ENCODE results near the gene ZBTB32.

Gene ZBTB32

DNA sequence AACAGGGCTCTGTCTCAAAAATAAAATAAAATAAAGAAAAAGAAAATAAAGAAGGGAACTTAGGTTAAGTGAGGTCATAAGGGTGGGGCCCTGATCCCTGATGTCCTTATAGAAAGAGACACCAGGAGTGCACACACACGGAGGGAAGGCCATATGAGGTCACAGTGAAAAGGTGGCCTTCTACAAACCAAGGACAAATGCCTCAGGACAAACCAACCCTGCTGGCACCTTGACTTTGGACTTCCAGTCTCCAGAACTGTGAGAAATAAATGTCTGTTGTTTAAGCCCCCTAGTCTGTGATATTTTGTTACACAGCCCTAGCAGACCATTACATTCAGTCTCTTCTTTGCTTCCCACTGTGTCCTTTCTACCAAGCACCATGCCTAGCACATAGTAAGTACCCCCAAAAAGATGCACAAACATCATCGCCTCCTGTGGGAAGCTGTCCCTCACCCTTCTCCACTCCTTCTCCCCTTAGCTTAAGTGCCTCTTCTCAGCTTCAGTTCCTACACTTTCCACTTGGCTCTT lies 8.4 kb upstream of the ZBTB32 start:
- no peak for DNase-seq

DNA sequence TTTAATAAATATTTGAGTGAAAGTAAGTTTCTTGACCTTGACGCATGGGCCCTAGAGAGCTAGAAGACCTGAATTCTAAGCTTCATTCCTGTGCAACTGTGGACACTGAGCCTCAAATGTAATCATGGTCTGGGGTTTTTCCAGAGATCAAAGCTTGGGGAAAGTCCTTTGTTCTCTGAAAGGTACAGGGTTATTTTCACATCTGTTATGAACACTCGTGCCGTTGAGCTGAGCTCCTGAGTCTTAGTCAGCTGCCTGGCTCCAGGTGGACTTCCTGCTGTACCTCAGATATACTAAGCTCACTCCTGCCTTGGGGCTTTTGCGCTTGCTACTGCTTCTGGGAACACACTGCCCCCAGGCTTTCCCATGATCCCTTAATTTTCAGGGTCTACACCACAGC lies 7.5 kb upstream of the ZBTB32 start:
- no peak for DNase-seq

DNA sequence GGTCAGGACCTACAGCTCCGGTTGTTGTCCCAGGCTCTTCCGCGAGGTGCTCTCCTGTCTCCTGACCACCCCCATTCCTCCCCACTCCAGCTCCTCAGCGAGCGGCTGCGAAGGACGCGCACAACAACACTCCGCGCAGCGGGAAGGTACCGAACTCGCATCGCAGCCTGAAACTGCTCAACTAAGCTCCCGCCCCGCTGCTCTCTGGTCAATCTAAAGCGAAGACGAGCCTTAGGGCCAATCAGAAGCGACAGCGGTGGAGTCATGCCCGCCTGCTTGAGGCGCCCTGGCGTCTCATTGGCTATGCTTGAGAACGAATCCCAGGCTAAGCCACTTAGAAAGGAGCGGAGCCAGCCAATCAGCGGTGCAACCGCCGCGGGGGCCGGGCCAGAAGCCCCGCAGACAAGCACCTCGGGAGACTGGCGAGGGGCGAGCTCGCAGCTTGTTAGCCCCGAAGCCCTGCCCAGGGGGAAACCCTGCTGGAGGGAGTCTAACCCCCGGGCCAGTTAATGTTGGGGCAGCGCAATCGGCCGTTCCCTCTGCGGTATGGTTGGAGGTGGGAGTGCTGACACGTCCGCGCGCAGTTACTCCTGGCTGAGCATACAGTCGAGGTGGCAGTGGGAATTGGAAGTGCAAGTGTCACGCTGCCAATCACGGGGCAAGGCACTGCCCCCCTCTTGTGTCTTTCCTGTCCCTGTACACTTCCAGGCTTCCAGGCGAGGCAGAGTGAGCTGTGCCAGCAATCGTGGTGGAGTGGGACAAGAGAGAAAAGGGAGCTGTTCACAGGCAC lies 1.9 kb upstream of the ZBTB32 start:
- DNase-seq = peak; percentile 67 to 99 (median 96)

DNA sequence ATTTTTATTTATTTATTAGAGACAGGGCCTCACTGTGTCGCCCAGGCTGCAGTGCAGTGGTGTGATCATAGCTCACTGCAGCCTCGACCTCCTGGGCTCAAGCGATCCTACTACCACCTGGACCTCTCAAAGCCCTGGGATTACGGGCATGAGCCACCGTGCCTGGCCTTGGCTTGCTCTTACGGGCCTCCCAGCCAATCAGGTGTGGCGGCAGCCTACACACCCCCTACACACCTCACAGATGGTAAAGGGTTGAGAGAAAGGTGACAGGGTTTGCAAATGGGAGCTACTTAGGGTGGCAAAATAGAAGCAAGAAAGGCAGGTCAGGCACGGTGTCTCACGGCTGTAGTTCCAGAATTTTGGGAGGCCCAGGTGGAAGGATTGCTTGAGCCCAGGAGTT lies 1.0 kb upstream of the ZBTB32 start:
- DNase-seq = no peak

DNA sequence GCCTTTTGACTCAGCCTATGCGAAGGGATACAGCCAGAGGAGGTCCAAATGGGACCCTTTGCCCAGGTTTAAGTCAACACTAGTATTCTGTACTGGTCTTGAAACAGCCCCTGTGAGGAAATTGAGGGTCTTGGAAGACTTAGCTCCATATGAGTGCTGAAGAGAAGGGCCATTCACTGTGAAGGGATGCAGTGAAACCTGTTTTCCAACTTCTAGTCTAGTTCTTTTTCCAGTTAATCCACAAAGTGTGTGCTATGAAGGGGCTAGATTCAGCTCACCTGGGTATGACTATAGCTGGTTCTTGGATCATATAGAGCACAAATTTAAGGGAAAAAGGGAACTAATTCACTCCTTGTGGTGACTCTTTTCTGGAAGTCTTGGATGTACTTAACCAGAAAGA lies 4.0 kb downstream of the ZBTB32 start:
- DNase-seq = no peak

DNA sequence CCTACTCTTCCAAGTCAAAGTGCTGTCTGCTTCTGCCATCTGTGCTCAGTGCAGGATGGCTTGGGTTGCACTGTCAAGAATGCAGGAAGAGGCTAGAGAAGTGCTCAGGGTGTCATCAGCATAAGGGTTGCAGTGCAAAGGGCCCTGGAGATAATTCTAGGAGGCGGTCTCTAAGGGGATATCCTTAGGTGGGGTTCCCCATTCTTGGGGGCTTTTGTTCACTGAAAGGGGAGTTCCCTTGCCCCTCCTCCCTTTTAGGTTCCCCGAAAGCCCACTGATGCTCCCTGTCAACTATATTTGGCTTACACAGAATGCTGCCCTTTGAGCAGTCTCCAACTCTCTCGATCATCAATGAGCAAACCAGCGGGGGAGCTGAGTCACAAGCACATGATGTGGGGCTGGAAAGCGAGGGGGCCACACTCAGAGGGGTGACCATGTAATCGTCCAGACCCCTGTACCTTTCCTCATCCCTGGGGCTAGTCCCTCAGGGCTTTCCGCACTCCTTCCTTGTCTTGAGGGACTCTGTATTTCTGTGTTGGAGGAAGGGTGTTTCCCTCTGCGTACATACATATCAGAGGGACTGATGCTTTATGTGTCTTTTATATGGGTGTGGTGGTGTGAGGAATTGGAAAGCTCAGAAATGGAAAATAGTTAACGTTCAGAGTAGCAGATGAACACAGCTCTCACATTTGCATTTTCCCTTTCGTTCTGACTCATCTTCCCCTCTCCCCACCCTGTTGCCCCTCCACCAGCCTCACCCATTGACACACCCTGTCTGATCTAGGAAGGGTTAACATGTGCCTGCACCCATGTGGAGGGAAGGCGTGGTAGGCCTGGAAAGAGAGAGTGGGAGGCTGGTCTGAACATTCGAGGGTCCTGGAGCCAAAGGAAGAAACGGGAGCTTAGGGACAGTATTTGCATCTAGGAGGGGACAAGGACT lies 6.7 kb downstream of the ZBTB32 start:
- no peak for DNase-seq

DNA sequence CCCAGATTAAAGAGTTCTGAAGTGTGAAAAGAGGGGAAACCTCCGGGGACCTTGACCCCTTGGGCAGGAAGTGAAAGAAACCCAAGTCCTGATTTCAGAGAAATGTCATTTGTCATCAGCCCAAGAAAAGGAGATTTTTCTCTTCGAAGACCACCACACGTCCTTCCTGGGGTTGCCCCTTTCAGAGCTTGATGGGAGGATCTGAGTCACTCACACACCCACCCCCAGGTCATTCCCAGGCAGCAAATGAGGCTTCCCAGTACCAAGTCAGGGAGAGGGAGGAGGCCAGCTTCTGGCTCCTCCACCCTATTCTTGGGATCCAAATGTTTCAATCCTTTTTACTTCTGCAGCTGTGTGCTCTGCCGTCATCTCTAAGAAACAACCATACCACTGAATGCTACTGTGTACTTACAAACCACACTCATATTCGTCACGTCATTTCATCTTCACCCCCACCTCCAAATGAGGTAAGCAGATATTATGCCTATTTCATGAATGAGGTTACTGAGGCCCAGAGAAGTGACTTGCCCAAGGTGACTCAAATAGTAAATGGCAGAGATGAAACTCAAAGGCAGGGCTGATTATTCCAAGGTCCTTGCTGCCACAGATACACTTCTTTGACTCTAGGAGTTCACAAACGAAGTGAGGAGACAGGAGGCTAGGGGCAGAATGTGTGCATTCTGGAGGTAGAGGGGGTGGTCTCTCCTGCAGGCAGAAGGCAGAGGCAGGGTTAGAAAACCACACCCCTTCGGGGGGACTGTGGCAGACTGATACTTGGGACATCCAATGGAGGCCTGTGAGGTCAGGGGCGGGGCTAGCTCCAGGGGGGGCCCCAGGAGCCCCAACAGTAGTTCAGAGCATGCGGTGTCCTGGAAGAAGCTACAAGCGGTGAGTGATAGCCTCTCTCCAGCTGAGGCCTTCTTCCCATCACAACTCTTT lies 8.5 kb downstream of the ZBTB32 start:
- DNase-seq = no peak

DNA sequence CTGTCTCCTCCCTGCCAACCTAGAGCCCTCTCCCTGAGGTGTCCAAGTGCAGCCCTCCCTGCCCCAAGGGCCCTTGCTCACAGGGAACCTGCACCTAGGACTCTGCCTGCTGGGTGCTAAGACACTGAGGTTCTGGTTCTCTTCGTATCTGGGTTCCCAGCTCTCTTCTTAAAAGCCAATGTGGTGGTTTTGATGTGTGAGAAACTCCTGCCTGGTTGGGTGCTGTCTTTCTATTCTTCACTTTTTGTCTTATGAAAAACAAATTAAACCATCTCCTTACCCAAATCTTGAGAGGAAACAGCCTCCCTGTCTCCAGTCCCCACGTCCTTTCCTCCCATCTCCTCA lies 9.1 kb downstream of the ZBTB32 start:
- no peak for DNase-seq

DNA sequence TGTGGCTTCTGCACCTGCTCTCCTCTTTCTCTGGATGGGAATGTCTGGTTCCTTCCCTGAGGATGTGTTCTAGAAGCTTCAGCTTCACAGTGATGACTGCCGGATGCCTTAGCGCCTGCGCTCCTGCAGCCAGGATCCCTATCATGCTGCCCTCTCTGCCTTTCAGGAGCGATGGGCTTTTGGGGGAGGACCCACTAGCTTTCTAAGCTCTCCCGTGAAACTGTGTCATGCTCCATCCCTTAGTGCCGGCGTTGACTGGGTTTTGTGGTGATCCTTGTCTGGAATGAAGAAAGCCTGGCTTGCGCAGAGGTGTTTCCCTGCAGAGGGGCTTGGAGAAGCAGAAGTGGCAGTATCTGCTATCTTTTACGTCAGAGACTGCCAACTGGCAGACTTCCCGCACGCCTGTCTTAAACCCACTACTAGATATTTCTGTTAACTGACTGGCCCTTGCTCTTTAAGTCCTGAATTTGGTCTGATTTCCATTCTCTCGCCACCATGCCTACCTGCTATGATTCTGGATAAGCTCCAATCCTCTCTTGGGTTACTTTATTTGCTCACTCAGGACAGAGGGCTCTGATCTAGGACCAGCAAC lies 9.6 kb downstream of the ZBTB32 start:
- DNase-seq = no peak

DNA sequence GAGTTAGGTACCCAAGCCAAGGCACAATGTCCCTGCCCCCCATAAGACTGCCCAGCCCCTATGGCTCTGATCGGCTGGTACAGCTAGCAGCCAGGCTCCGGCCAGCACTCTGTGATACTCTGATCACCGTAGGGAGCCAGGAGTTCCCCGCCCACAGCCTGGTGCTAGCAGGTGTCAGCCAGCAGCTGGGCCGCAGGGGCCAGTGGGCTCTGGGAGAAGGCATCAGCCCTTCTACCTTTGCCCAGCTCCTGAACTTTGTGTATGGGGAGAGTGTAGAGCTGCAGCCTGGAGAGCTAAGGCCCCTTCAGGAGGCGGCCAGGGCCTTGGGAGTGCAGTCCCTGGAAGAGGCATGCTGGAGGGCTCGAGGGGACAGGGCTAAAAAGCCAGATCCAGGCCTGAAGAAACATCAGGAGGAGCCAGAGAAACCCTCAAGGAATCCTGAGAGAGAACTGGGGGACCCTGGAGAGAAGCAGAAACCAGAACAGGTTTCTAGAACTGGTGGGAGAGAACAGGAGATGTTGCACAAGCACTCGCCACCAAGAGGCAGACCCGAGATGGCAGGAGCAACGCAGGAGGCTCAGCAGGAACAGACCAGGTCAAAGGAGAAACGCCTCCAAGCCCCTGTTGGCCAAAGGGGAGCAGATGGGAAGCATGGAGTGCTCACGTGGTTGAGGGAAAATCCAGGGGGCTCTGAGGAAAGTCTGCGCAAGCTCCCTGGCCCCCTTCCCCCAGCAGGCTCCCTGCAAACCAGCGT lies 10.4 kb downstream of the ZBTB32 start:
- no peak for DNase-seq

DNA sequence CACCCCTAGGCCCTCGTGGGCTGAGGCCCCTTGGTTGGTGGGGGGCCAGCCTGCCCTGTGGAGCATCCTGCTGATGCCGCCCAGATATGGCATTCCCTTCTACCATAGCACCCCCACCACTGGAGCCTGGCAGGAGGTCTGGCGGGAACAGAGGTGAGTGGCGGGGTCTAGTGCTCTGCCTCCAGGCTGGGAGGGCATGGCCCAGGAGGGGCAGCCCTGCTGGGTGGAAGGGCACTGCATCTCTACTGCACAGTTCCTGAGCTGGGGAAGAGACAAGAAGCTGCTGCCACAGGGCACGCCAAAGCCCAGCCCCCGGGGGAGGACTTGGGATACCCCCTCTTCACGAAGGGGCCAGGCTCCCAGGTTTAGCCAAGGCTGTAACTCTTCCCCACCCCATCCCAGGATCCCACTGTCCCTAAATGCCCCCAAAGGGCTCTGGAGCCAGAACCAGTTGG lies 11.0 kb downstream of the ZBTB32 start:
- no peak for DNase-seq

DNA sequence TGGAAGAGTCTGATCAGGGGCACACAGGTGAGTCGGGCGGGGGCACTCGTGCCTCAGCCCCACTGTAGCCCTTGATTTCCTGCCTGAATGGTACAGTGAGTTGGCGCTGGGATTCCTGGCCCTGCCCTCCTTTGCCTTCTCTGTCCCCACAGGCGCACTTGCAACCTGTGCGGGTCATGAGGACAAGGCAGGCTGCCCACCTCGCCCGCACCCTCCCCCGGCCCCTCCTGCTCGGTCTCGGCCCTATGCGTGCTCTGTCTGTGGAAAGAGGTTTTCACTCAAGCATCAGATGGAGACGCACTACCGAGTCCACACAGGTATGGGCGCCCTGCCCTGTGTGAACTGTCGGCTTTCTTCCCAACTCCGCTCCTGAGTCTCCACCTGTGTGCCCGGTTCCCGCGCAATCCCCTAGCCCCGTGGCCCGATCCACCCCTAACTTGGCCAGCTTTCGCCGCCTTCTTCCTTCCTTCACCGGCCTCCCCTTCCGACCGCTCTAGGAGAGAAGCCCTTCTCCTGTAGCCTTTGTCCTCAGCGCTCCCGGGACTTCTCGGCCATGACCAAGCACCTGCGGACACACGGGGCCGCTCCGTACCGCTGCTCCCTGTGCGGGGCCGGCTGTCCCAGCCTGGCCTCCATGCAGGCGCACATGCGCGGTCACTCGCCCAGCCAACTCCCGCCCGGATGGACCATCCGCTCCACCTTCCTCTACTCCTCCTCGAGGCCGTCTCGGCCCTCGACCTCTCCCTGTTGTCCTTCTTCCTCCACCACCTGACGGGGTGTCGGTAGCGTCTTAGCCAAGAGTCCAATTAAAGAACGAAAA lies 11.8 kb downstream of the ZBTB32 start:
- DNase-seq = peak in 37 of 58 donors; percentile 25 to 83 (median 69)

DNA sequence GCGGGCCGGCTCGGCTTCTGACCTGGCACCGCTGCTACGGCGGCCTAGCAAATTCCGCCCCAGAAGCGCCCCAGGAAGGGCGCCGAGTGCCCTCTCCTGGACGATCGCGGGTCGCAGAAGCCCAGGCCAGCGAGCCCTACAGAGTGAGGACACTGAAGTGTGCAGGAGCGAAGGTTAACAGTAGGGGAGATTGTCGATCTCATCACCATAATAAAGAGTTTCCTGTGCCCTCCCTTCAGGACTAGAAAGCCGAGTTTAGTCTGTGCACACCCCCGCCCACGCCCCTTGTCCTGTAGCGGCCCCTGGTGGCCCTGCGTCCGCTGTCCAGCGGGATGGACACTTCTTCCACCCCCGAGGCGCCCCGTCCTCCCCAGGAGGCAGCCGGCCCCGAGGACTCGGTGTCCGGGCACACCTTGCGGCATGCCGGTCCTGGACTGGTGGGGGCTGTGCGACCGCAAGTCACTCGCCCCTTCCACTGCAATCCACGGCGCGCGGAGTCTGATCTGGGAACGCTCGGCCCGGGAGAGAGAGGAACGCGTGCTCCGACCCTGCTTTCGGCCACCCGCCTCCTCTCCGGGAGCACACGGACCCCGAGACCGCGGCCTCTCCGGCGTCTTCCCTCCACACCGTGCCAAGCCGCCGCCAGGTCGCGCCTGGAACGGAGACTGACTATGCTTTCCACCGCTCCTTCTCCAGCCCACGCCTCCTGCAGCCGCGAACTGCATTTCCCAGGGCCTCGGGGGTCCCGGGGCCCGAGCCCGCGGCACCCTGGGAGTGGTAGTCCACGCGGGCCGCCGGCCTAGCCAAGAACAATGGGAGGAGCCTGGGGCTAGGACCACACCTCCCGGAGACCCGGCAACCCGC lies 12.7 kb downstream of the ZBTB32 start:
- peak; percentile 60 to 96 (median 89) for DNase-seq

DNA sequence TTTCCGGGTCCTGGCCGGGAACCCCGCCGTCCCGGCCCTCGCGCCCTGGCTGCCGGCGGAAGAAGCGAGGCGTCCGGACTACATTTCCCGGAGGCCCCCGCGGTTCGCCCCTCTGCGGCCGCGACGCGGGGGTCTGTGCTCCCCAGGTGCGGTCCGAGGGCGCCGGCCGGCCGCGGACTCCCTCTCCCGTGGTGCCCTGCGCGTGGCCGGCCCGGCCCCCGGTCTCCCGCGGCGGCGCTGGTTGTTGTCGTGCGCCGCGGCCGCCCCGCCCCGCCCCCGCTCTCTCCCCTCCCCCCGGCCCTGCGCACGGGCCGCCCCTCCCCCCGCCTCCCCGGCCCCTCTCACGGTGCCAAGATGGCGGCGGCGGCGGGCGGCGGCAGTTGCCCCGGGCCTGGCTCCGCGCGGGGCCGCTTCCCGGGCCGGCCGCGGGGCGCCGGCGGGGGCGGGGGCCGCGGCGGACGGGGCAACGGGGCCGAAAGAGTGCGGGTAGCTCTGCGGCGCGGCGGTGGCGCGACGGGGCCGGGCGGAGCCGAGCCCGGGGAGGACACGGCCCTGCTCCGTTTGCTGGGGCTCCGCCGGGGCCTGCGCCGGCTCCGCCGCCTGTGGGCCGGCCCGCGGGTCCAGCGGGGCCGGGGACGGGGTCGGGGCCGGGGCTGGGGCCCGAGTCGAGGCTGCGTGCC lies 13.4 kb downstream of the ZBTB32 start, which contains the start of gene KMT2B:
Gene KMT2B (plus strand): TSS at position 339 of the 680 bp plus-strand sequence. CDS start 16 bp downstream, at position 355.
- peak in 24 of 58 donors; percentile 73 to 96 (median 93) for DNase-seq

DNA sequence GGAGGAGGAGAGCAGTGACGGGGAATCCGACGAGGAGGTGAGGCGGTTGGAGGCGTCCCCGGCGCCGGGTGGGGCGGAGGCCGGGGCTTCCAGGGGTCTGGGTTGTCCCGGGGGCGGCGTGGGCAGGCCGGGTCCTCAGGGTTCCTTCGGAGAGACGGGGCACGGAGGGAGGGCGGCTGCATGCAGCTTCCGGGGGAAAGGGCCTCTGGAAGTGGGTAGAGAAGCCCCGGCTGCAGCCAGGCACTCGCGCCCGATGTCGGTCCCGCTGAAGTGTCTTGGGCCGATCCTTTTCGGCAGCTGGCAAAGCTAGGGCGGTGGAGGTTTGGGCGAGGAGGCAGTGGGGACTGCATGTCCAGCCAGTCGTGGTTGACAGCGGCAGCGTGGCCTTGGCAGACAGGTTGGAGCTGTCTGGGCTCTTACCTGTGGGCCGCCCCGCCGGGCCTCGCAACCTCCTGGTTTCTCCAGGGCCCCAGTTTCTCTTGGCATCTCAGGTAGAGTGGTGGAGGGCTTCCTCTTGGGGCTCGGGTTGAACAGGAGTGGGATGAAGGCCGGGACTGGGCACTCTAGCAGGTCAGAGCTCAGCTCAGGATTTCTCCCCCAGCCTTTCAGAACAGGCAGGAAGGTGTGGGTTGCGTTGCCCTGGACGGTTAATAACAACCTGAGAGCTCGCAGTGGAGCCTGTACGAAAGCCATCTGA lies 14.1 kb downstream of the ZBTB32 start:
- DNase-seq = peak in 17 of 58 donors; percentile 4 to 53 (median 25)

DNA sequence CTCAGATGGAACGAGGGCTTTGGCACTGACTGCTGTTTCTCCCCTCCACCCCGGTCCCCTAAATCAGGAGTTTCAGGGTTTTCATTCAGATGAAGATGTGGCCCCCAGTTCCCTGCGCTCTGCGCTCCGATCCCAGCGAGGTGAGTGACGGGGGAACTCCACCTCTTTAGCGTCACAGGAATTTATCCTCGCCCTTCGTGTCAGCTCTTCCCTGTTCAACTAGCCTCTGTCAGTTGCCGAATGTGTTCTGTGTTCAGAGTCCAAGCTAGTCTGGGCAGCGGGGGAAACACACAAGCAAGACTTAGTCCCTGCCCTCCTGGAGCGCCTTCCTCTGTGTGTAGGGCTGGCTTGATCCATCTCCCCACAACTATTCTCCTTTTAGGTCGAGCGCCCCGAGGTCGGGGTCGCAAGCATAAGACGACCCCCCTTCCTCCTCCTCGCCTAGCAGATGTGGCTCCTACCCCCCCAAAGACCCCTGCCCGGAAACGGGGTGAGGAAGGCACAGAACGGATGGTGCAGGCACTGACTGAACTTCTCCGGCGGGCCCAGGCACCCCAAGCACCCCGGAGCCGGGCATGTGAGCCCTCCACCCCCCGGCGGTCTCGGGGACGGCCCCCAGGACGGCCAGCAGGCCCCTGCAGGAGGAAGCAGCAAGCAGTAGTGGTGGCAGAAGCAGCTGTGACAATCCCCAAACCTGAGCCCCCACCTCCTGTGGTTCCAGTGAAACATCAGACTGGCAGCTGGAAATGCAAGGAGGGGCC lies 15.2 kb downstream of the ZBTB32 start:
- no peak for DNase-seq

All from anterior cingulate cortex (tissue), 58 donors.